H9 (cell line): ENCODE results near the gene PRR23C. TPM values are rescaled to one million over a fixed set of nuclear protein-coding genes. Genes with fewer than 3 reads are reported as not detected.

Experiments
- DNase-seq: peaks from one replicate; pipeline ENCODE4 v3.0.0-alpha.2; 2017
- H2AFZ ChIP-seq: one replicate; pipeline ENCODE4 v1.6.1; 2013; ENCODE audit warnings: mild to moderate bottlenecking, low read length, control low read depth, moderate library complexity
- H2AK5ac ChIP-seq: 2 replicates; pipeline ENCODE4 v1.6.1; 2013; ENCODE audit warnings: low read length, control low read depth, mixed read lengths; ENCODE audit not compliant: insufficient read length
- H2BK120ac ChIP-seq: one replicate; pipeline ENCODE4 v1.6.1; 2013; ENCODE audit warnings: low read depth, mild to moderate bottlenecking, low read length, control low read depth, inconsistent platforms; ENCODE audit not compliant: poor library complexity, severe bottlenecking
- H2BK12ac ChIP-seq: 2 replicates; pipeline ENCODE4 v1.6.1; 2013; ENCODE audit warnings: low read length, control low read depth, mixed read lengths, low read depth; ENCODE audit not compliant: insufficient read length
- H2BK15ac ChIP-seq: 2 replicates; pipeline ENCODE4 v1.6.1; 2013; ENCODE audit warnings: low read depth, low read length, control low read depth
- H2BK20ac ChIP-seq: one replicate; pipeline ENCODE4 v1.6.1; 2013; ENCODE audit warnings: low read depth, mild to moderate bottlenecking, low read length, control low read depth, inconsistent platforms; ENCODE audit not compliant: poor library complexity, severe bottlenecking
- H2BK5ac ChIP-seq: 2 replicates; pipeline ENCODE4 v1.6.1; 2013; ENCODE audit warnings: low read length, control low read depth, mixed read lengths; ENCODE audit not compliant: insufficient read length
- H3K14ac ChIP-seq: 2 replicates; pipeline ENCODE4 v1.6.1; 2013; ENCODE audit warnings: low read length, control low read depth; ENCODE audit not compliant: insufficient read depth
- H3K18ac ChIP-seq: 2 replicates; pipeline ENCODE4 v1.6.1; 2013; ENCODE audit warnings: low read depth, mild to moderate bottlenecking, mixed read lengths, low read length, control low read depth; ENCODE audit not compliant: insufficient read length
- H3K23ac ChIP-seq: 2 replicates; pipeline ENCODE4 v1.6.1; 2013; ENCODE audit warnings: low read length, control low read depth, mixed read lengths, low read depth; ENCODE audit not compliant: insufficient read length
- H3K23me2 ChIP-seq: 2 replicates; pipeline ENCODE4 v1.6.1; 2013; ENCODE audit warnings: low read depth, mild to moderate bottlenecking, mixed read lengths, low read length, control low read depth; ENCODE audit not compliant: insufficient read length, poor library complexity, severe bottlenecking
- H3K27ac ChIP-seq: 2 replicates; pipeline ENCODE4 v1.5.1; 2013; ENCODE audit warnings: low read length, control low read depth, mixed read lengths, low read depth; ENCODE audit not compliant: insufficient read length
- H3K27me3 ChIP-seq: 2 replicates; pipeline ENCODE4 v1.6.1; 2013; ENCODE audit warnings: low read length, control low read depth, inconsistent platforms; ENCODE audit not compliant: insufficient read depth
- H3K4ac ChIP-seq: 2 replicates; pipeline ENCODE4 v1.6.1; 2013; ENCODE audit warnings: low read depth, mild to moderate bottlenecking, control low read depth, inconsistent platforms, low read length, moderate library complexity
- H3K4me1 ChIP-seq: 2 replicates; pipeline ENCODE4 v1.6.1; 2013; ENCODE audit warnings: low read length, control low read depth, inconsistent platforms; ENCODE audit not compliant: insufficient read depth
- H3K4me2 ChIP-seq: 2 replicates; pipeline ENCODE4 v1.6.1; 2013; ENCODE audit warnings: low read length, control low read depth, mixed read lengths; ENCODE audit not compliant: insufficient read length, insufficient read depth
- H3K56ac ChIP-seq: 2 replicates; pipeline ENCODE4 v1.6.1; 2013; ENCODE audit warnings: low read depth, mild to moderate bottlenecking, mixed read lengths, low read length, control low read depth; ENCODE audit not compliant: insufficient read length
- H3K79me1 ChIP-seq: 2 replicates; pipeline ENCODE4 v1.6.1; 2013; ENCODE audit warnings: low read depth, mild to moderate bottlenecking, moderate library complexity, low read length, control low read depth, inconsistent platforms; ENCODE audit not compliant: insufficient read depth, poor library complexity, severe bottlenecking
- H3K79me2 ChIP-seq: 2 replicates; pipeline ENCODE4 v1.6.1; 2013; ENCODE audit warnings: low read length, control low read depth, inconsistent platforms; ENCODE audit not compliant: insufficient read depth
- H3K9ac ChIP-seq: 2 replicates; pipeline ENCODE4 v1.6.1; 2013; ENCODE audit warnings: low read length, control low read depth, mixed read lengths; ENCODE audit not compliant: insufficient read length; ENCODE audit errors: extremely low read depth
- H3K9me3 ChIP-seq: one replicate; pipeline ENCODE4 v1.6.1; 2013; ENCODE audit warnings: low read depth, low read length, inconsistent platforms; ENCODE audit not compliant: control insufficient read depth
- H3T11ph ChIP-seq: one replicate; pipeline ENCODE4 v1.6.1; 2013; ENCODE audit warnings: mild to moderate bottlenecking, low read length, control low read depth, inconsistent platforms
- H4K20me1 ChIP-seq: one replicate; pipeline ENCODE4 v1.6.1; 2013; ENCODE audit not compliant: control insufficient read depth, insufficient read length, insufficient read depth
- H4K5ac ChIP-seq: 2 replicates; pipeline ENCODE4 v1.6.1; 2013; ENCODE audit warnings: low read depth, mild to moderate bottlenecking, mixed read lengths, low read length, control low read depth; ENCODE audit not compliant: insufficient read length
- H4K8ac ChIP-seq: replicated peaks from 2 replicates; pipeline ENCODE4 v1.6.1; 2013; ENCODE audit warnings: low read length, control low read depth, mixed read lengths, low read depth; ENCODE audit not compliant: insufficient read length
- H4K91ac ChIP-seq: 2 replicates; pipeline ENCODE4 v1.6.1; 2013; ENCODE audit warnings: low read depth, mild to moderate bottlenecking, moderate library complexity, mixed read lengths, low read length, control low read depth; ENCODE audit not compliant: insufficient read length
- H3K27ac Mint-ChIP-seq, 3 experiments: 2 replicates in 2 of 3; 3 replicates in 1 of 3; pipeline ENCODE4 v1.8.0; 2020 to 2021; ENCODE audit warnings: mixed read lengths in 3 of 3, mild to moderate bottlenecking in 1 of 3, moderate library complexity in 1 of 3
- H3K27me3 Mint-ChIP-seq: 2 replicates; pipeline ENCODE4 v1.8.0; 2021; ENCODE audit warnings: low read depth, mild to moderate bottlenecking, moderate library complexity, mixed read lengths
- H3K36me3 Mint-ChIP-seq, 3 experiments: 2 replicates in 2 of 3; 3 replicates in 1 of 3; pipeline ENCODE4 v1.8.0; 2020 to 2021; ENCODE audit warnings: low read depth in 3 of 3, mixed read lengths in 3 of 3; ENCODE audit not compliant: insufficient read depth in 1 of 3
- H3K4me1 Mint-ChIP-seq, 2 experiments: 2 replicates each; pipeline ENCODE4 v1.8.0; 2020; ENCODE audit warnings: mixed read lengths in 2 of 2
- H3K4me3 Mint-ChIP-seq, 2 experiments: 2 replicates in 1 of 2; 3 replicates in 1 of 2; pipeline ENCODE4 v1.8.0; 2020 to 2021; ENCODE audit warnings: mild to moderate bottlenecking in 2 of 2, mixed read lengths in 2 of 2, moderate library complexity in 1 of 2
- H3K9me3 Mint-ChIP-seq, 2 experiments: 2 replicates in 1 of 2; 3 replicates in 1 of 2; pipeline ENCODE4 v1.8.0; 2020; ENCODE audit warnings: mild to moderate bottlenecking in 2 of 2, mixed read lengths in 2 of 2, moderate library complexity in 1 of 2
- CTCF ChIP-seq: fragments of 200-600 bp; sonication (generic); conservative IDR thresholded peaks from 3 replicates; pipeline ENCODE4 v1.8.0; 2021; ENCODE audit warnings: antibody characterized with exemption, mild to moderate bottlenecking
- WGBS: extraction: QIAGEN DNeasy Blood & Tissue Kit; methylation state at CpG from one replicate; pipeline ENCODE4 v1.1.7; 2013; ENCODE audit warnings: missing lambda C conversion rate, low lambda C conversion rate, mixed read lengths; ENCODE audit not compliant: insufficient read length; ENCODE audit errors: extremely low coverage; 5-methylcytosine and 5-hydroxymethylcytosine counted together
- total RNA-seq: library from RNA; stranded (reverse); gene quantifications from 2 replicates; pipeline ENCODE4 v1.2.1, GENCODE V29; 2021

Gene PRR23C
- total RNA-seq, 1 experiment from 2014 or later, result not detected

GRCh38 chr3:139052802-139053600 is 8.3 kb upstream of the PRR23C start:
- Histone ChIP-seq H4K8ac (no peak overlapping the region), H3K9ac (no peak overlapping the region), H2BK5ac (no peak overlapping the region), H3K4me2 (no peak overlapping the region), H3K18ac (no peak overlapping the region), H3K23me2 (no peaks in the 10 kb centered on the region), H4K91ac (no peak overlapping the region), H2BK15ac (no peak overlapping the region), H2AK5ac (no peak overlapping the region), H3K9me3 (no peaks in the 10 kb centered on the region), H4K20me1 (no peaks in the 10 kb centered on the region), H3K23ac (no peak overlapping the region), H2BK20ac (no peak overlapping the region), H2AFZ (no peak overlapping the region), H2BK120ac (no peak overlapping the region), H3K27ac (no peak overlapping the region), H2BK12ac (no peak overlapping the region), H3K14ac (no peak overlapping the region), H3K27me3 (no peaks in the 10 kb centered on the region), H3K4ac (no peak overlapping the region), H3K79me1 (no peaks in the 10 kb centered on the region), H3K56ac (no peak overlapping the region), H3K4me1 (no peaks in the 10 kb centered on the region), H3T11ph (no peak overlapping the region), H4K5ac (no peak overlapping the region), H3K79me2 (no peaks in the 10 kb centered on the region)
- Mint-ChIP-seq H3K4me1 (no peaks in the 10 kb centered on the region), H3K9me3 (peaks cover 12 to 22% of the 10 kb centered on the region in 2 experiments), H3K27me3 (peaks cover 10% of the 10 kb centered on the region), H3K27ac (no peak overlapping the region), H3K36me3 (peaks cover 0 to 2% (median 0%) of the 10 kb centered on the region in 3 experiments; a peak in 1 of 7 replicates), H3K4me3 (no peak overlapping the region)
- no CpG with 5 or more reads among the region's 2 CpGs for WGBS
- TF ChIP-seq CTCF, result no peak
- no peak for DNase-seq
